Measurements from ENCODE around the gene ESF1. TPM values are rescaled to one million over a fixed set of nuclear protein-coding genes. Genes with fewer than 3 reads are reported as not detected.

The ESF1 gene
- total and polyA plus RNA-seq, 2 experiments from 2014 or later = 6.8 to 9.3 TPM

- Histone ChIP-seq H3K79me2 (no peaks in the 10 kb centered on the region), H3K36me3 (replicated peaks; ENCODE audit: insufficient read depth, low read depth) (no peaks in the 10 kb centered on the region), H3K27ac (no peak overlapping the region), H3K4me2 (no peak overlapping the region), H3K4me1 (ENCODE audit: insufficient read depth) (no peaks in the 10 kb centered on the region), H3K9me3 (ENCODE audit: low read depth) (no peaks in the 10 kb centered on the region), H3K27me3 (no peaks in the 10 kb centered on the region), H2AFZ (no peak overlapping the region), H4K20me1 (ENCODE audit: insufficient read depth, poor library complexity, severe bottlenecking) (no peaks in the 10 kb centered on the region), H3K4me3 (no peak overlapping the region), H3K9me2 (replicated peaks; ENCODE audit: insufficient read depth) (no peaks in the 10 kb centered on the region)
- no peak for DNase-seq (ENCODE audit: low spot score)
- WGBS (ENCODE audit: low lambda C conversion rate, missing lambda C conversion rate) = 95% methylated on average over 6 of the region's 6 CpGs
- TF ChIP-seq, protein P1, sequence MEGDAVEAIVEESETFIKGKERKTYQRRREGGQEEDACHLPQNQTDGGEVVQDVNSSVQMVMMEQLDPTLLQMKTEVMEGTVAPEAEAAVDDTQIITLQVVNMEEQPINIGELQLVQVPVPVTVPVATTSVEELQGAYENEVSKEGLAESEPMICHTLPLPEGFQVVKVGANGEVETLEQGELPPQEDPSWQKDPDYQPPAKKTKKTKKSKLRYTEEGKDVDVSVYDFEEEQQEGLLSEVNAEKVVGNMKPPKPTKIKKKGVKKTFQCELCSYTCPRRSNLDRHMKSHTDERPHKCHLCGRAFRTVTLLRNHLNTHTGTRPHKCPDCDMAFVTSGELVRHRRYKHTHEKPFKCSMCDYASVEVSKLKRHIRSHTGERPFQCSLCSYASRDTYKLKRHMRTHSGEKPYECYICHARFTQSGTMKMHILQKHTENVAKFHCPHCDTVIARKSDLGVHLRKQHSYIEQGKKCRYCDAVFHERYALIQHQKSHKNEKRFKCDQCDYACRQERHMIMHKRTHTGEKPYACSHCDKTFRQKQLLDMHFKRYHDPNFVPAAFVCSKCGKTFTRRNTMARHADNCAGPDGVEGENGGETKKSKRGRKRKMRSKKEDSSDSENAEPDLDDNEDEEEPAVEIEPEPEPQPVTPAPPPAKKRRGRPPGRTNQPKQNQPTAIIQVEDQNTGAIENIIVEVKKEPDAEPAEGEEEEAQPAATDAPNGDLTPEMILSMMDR (IDR thresholded peaks at IDR 0.05; ENCODE audit: poor library complexity) = no peak
- TF ChIP-seq EZH2 (IDR thresholded peaks at IDR 0.05; ENCODE audit: borderline replicate concordance) (no peak), EZH2phosphoT487 (IDR thresholded peaks at IDR 0.05; ENCODE audit: low read depth, severe bottlenecking, unreplicated experiment) (no peak)
These were observed 9.9 kb upstream of the ESF1 start for GRCh38 chr20:13794667-13795066.

DNA sequence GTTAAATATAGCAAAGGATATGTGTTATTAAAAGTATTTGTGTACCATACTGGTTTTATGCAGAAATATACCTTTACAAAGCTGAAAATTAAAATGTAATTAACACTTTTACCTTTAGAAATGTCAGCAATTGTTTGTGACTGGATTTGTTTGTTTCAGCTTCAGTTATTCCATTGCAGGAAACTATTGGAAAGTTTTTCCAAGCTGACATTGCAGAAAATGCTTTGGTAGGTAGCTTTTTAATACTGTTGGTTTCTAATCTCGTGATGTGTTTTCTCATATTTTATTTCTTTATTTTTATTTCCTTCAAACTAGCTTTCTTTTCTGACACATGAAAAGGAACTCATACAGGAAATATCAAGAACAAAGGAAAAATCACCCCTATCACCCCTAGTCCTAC is 8.3 kb upstream of the ESF1 start:
- H4K20me1 ChIP-seq (ENCODE audit: insufficient read depth, poor library complexity, severe bottlenecking) = no peaks in the 10 kb centered on the region
- no peaks in the 10 kb centered on the region for H3K36me3 ChIP-seq (replicated peaks; ENCODE audit: insufficient read depth, low read depth)
- H3K4me1 ChIP-seq (ENCODE audit: insufficient read depth) = peaks cover 1% of the 10 kb centered on the region
- no peak for DNase-seq (ENCODE audit: low spot score)
- peaks cover 4% of the 10 kb centered on the region for H3K79me2 ChIP-seq
- H3K4me2 ChIP-seq = no peak overlapping the region
- TF ChIP-seq, protein P1 (IDR thresholded peaks at IDR 0.05; ENCODE audit: poor library complexity) = no peak
- TF ChIP-seq EZH2phosphoT487 (IDR thresholded peaks at IDR 0.05; ENCODE audit: low read depth, severe bottlenecking, unreplicated experiment) (no peak), EZH2 (IDR thresholded peaks at IDR 0.05; ENCODE audit: borderline replicate concordance) (no peak)
- H3K4me3 ChIP-seq = no peak overlapping the region
- no peak overlapping the region for H2AFZ ChIP-seq
- no peak overlapping the region for H3K27ac ChIP-seq
- no peaks in the 10 kb centered on the region for H3K9me2 ChIP-seq (replicated peaks; ENCODE audit: insufficient read depth)
- WGBS (ENCODE audit: low lambda C conversion rate, missing lambda C conversion rate) = 97% methylated on average over 1 of the region's 1 CpG
- H3K27me3 ChIP-seq = no peaks in the 10 kb centered on the region
- no peaks in the 10 kb centered on the region for H3K9me3 ChIP-seq (ENCODE audit: low read depth)

GRCh38 chr20:13791540-13792459 is 7.1 kb upstream of the ESF1 start:
- 100% methylated on average over 2 of the region's 2 CpGs for WGBS (ENCODE audit: low lambda C conversion rate, missing lambda C conversion rate)
- Histone ChIP-seq H4K20me1 (ENCODE audit: insufficient read depth, poor library complexity, severe bottlenecking) (no peaks in the 10 kb centered on the region), H3K4me3 (no peak overlapping the region), H3K9me2 (replicated peaks; ENCODE audit: insufficient read depth) (no peaks in the 10 kb centered on the region), H3K79me2 (peaks cover 13% of the 10 kb centered on the region), H3K36me3 (replicated peaks; ENCODE audit: insufficient read depth, low read depth) (no peaks in the 10 kb centered on the region), H2AFZ (no peak overlapping the region), H3K27me3 (no peaks in the 10 kb centered on the region), H3K4me1 (ENCODE audit: insufficient read depth) (peaks cover 5% of the 10 kb centered on the region), H3K4me2 (no peak overlapping the region), H3K9me3 (ENCODE audit: low read depth) (no peaks in the 10 kb centered on the region), H3K27ac (no peak overlapping the region)
- no peak for TF ChIP-seq EZH2 (IDR thresholded peaks at IDR 0.05; ENCODE audit: borderline replicate concordance)
- TF ChIP-seq EZH2phosphoT487 (IDR thresholded peaks at IDR 0.05; ENCODE audit: low read depth, severe bottlenecking, unreplicated experiment) = no peak
- TF ChIP-seq, protein P1 (IDR thresholded peaks at IDR 0.05; ENCODE audit: poor library complexity) = no peak
- no peak for DNase-seq (ENCODE audit: low spot score)
